GM20000 (cell line): Measurements from ENCODE around the gene TIMM44.
"Not testable (repeated sequence)": the region's sequence is repeated elsewhere in the genome, so short reads cannot be mapped to it uniquely, and the experiment has no call there.

Source experiments
- DNase-seq: peaks from one replicate; pipeline ENCODE4 v3.0.0; 2012; ENCODE audit warnings: low spot score
- TF ChIP-seq, protein P1 (sequence below): IDR thresholded peaks from 2 replicates; pipeline ENCODE4 v1.5.1; 2012; ENCODE audit warnings: mild to moderate bottlenecking, control low read depth; ENCODE audit errors: extremely low read depth, missing control alignments

TIMM44 gene

DNA sequence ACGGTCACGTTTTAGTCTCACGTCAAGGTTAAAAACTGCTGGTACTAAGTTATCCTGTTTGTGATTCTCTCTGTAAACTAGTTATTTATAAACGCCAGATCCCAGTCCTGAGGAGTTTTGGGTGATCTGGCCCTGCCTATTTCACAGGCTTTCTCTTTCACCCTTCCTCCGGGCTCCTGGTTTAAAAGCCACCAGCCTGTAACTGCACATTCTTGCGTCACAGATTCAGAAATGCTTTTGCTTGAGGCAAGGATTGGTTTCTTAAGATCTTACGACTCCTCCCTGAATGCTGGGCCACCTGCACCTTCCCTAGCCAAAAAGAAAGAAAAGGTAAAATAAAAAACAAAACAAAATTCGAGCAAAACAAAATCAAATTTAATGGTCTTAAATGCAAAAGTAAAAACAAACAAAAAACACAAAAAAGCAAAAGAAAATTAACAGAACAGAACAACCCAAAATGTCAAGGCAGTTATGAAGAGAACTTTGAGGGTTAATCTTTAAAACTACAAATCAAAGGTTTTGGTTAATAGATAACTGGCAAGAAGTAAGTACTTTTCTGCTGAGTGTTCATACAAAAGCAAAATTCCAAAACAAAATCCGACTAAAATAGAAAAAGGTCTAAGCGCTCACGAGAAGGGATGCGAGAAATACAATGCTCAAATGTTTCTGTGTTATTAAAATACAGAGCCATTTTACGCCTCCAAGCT is 18.6 kb upstream of the TIMM44 start:
- TF ChIP-seq, protein P1, sequence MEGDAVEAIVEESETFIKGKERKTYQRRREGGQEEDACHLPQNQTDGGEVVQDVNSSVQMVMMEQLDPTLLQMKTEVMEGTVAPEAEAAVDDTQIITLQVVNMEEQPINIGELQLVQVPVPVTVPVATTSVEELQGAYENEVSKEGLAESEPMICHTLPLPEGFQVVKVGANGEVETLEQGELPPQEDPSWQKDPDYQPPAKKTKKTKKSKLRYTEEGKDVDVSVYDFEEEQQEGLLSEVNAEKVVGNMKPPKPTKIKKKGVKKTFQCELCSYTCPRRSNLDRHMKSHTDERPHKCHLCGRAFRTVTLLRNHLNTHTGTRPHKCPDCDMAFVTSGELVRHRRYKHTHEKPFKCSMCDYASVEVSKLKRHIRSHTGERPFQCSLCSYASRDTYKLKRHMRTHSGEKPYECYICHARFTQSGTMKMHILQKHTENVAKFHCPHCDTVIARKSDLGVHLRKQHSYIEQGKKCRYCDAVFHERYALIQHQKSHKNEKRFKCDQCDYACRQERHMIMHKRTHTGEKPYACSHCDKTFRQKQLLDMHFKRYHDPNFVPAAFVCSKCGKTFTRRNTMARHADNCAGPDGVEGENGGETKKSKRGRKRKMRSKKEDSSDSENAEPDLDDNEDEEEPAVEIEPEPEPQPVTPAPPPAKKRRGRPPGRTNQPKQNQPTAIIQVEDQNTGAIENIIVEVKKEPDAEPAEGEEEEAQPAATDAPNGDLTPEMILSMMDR: no peak
- DNase-seq: no peak

DNA sequence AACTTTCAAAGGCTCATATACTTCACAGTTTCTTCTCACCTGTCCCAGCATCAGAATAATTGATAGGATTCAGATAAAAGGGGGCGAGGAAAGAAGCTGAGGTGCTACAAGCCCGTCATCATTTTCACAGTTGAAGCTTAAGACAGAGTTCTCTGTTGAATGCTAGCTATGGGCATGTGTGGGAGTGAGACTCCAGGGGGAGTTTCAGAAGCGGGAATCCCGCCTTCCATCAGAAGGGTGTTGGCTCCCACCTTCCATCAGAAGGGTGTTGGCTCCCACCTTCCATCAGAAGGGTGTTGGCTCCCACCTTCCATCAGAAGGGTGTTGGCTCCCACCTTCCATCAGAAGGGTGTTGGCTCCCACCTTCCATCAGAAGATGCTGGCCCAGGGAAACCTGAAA is 17.6 kb upstream of the TIMM44 start:
- not testable (repeated sequence) for DNase-seq

DNA sequence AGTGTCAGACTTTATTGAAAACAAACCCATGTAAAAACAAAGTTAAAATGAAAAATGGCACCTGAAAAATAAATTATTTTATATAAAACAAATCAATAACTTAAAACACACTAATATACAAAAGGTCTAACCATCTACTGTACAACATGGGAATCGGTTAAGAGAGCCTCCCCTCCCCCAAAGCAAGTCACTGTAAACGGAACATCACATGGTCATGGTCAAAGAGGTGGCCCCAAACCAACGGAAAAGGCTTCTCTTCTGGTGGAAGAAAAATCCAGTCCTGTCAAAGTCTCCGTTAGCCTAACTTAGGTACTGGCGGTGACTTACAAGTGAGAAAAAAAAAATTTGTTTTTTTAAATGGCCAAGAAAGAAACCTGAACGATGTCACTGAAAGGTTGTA is 15.7 kb upstream of the TIMM44 start:
- DNase-seq: no peak

DNA sequence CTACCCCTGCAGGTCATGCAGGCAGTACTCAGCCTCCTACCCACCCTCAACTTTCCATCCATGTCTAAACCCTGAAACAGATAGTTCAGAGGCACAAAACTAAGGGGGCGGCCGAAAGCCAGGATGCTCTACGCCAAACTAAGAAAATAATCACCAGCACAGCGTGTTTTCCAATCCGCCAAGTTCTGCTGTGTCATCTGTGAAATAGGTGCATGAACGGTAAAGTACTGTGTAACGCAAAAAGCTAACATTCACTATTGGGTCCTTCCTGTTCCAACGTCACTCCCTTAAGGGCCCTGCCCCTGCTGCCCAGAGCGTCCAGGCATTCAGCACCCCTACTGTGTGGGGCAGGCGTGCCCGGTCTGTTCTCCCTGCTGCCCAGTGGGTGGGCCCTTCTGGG is 12.2 kb upstream of the TIMM44 start:
- TF ChIP-seq, protein P1: no peak
- DNase-seq: no peak

More for the DNA sequence above, 15.7 kb upstream of the TIMM44 start:
- TF ChIP-seq, protein P1: no peak

DNA sequence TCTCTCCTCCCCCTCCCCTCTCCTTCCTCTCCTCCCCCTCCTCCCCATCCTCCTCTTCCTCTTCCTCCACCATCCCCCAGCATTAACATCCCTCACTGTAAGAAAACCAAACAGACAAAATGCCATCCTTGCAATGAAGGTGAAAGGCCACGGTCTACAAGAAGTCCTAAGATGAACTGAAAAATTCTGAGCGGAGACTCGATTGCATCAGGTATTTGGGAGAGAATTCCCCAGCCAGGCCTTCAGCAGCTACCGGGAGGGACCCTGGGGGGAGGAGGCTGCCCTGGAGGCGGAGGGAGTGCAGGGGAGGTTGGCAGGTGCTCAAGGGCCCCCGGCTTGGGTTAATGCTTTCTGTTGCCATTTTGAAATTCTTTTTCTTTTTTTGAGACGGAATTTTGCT is 10.1 kb upstream of the TIMM44 start:
- DNase-seq: no peak
- TF ChIP-seq, protein P1: no peak

DNA sequence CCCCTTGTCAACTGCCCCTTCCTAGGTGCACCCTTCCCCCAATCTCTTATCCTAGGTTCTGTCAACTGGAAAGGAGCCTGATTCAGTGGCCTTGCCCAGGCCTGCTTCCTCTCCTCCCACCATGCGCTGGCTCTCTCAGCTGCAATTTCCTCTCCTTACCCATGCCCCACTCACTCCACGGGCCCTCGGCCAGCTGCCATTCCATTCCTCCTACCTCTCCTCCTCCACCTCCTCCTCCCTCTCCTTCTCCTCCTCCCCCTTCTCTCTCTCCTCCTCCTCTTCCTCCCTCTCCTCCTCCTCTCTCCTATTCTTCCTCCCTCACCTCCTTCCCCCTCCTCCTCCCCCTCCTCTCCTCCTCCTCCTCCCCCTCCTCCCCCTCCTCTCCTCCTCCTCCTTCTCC is 9.6 kb upstream of the TIMM44 start:
- TF ChIP-seq, protein P1: no peak
- no peak for DNase-seq

DNA sequence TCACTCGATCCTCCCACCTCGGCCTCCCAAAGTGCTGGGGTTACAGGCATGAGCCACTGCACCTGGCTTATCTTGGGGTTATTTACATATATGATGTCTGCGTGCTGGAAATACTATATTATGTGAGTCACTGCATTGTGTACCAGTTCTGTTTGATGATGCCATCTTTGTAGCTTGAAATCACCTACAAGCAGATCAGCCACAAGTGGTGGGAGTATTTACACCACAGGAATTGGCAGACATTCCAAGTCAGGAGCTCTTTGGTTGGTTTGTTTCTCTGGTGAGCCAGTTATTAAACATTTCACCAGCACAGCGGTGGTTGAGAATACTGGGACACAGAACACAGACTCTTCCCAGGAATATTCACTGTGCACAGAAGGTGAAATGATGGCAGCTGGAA is 4.5 kb upstream of the TIMM44 start:
- no peak for DNase-seq
- TF ChIP-seq, protein P1: no peak

DNA sequence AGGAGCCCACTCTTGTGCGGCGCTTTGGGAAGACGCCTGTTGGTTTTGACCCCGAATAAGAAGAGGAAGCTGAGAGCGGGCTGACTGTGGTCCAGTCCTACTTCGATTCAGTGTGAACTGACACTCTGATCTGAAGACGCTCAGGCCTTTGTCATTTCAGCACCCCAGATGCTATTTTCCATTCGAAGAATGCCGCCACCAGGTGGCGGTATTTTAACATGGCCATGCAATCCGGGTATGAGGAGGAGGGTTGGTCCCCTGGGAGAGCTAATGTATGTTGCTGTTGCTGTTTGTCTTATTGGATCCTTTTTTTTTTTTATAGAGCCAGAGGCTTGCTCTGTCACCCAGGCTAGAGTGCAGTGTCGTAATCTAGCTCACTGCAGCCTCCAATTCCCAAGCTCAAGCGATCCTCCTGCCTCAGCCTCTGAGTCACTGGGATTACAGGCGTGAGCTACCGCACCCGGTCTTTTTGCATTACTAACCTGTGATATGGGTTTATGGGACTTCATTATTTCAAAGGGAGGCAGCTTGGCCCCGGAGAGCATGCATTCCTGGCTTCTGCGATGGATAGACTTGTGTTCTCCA is 803 bp upstream of the TIMM44 start:
- peak; percentile 84 for DNase-seq
- TF ChIP-seq, protein P1: peak; percentile 62
